KMS-11 (cell line): ENCODE measurements around the gene CNTNAP5.

ENCODE experiments used
- H2AFZ ChIP-seq: fragments of 200-600 bp; sonication (generic); 2 replicates; pipeline ENCODE4 v1.6.1; 2016; ENCODE audit warnings: antibody characterized with exemption, mixed run types, low read depth
- H3K27ac ChIP-seq: fragments of 200-600 bp; sonication (generic); 2 replicates; pipeline ENCODE4 v1.6.1; 2016; ENCODE audit warnings: mild to moderate bottlenecking, mixed run types
- H3K27me3 ChIP-seq: fragments of 200-600 bp; sonication (generic); 2 replicates; pipeline ENCODE4 v1.6.1; 2017; ENCODE audit warnings: mild to moderate bottlenecking, low read depth, mixed run types, moderate library complexity; ENCODE audit not compliant: insufficient read depth
- H3K36me3 ChIP-seq: fragments of 200-600 bp; sonication (generic); 2 replicates; pipeline ENCODE4 v1.6.1; 2017; ENCODE audit warnings: mild to moderate bottlenecking, mixed run types; ENCODE audit not compliant: insufficient read depth
- H3K4me1 ChIP-seq: fragments of 200-600 bp; sonication (generic); 2 replicates; pipeline ENCODE4 v1.6.1; 2016; ENCODE audit warnings: mild to moderate bottlenecking, low read depth, mixed run types; ENCODE audit not compliant: poor library complexity, severe bottlenecking
- H3K4me2 ChIP-seq: fragments of 200-600 bp; sonication (generic); 2 replicates; pipeline ENCODE4 v1.7.0; 2016; ENCODE audit warnings: mild to moderate bottlenecking, mixed run types
- H3K4me3 ChIP-seq: fragments of 200-600 bp; sonication (generic); IDR thresholded peaks from 2 replicates; pipeline ENCODE4 v1.6.1; 2017; ENCODE audit warnings: low read depth, low read length, mixed read lengths; ENCODE audit not compliant: insufficient read depth
- H3K79me2 ChIP-seq: fragments of 200-600 bp; sonication (generic); 2 replicates; pipeline ENCODE4 v1.6.1; 2016; ENCODE audit warnings: low read depth, mixed run types; ENCODE audit not compliant: insufficient read depth
- H3K9ac ChIP-seq: fragments of 200-600 bp; sonication (generic); 2 replicates; pipeline ENCODE4 v1.6.1; 2016; ENCODE audit warnings: mild to moderate bottlenecking, mixed run types
- H4K20me1 ChIP-seq: fragments of 200-600 bp; sonication (generic); 2 replicates; pipeline ENCODE4 v1.6.1; 2016; ENCODE audit warnings: mild to moderate bottlenecking, mixed run types; ENCODE audit not compliant: insufficient read depth
- CTCF ChIP-seq: fragments of 200-600 bp; sonication (generic); conservative IDR thresholded peaks from 2 replicates; pipeline ENCODE4 v1.6.1; 2017; ENCODE audit warnings: low read depth, mild to moderate bottlenecking, antibody characterized with exemption, low read length, moderate library complexity, mixed read lengths

The CNTNAP5 gene

DNA sequence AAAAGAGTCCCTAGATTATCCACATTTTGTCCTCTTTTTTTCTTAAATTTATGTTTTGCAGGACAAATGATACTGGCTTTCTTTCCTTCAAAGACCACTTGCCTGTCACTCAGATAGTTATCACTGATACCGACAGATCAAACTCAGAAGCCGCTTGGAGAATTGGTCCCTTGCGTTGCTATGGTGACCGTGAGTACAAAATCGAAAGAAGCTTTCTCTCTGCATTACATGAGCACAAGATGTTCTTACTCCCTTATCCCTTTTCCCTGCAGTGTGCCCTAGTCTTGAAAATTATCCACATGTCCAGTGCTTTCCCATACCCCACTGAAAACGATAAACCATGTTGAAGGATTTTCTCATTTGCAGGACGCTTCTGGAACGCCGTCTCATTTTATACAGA lies 738.5 kb downstream of the CNTNAP5 start:
- Histone ChIP-seq H4K20me1 (no peaks in the 10 kb centered on the region), H3K4me3 (no peak overlapping the region), H2AFZ (no peak overlapping the region), H3K4me1 (no peaks in the 10 kb centered on the region), H3K36me3 (no peaks in the 10 kb centered on the region), H3K4me2 (no peak overlapping the region), H3K27ac (no peak overlapping the region), H3K27me3 (no peaks in the 10 kb centered on the region), H3K9ac (no peak overlapping the region), H3K79me2 (no peaks in the 10 kb centered on the region)
- no peak for TF ChIP-seq CTCF

DNA sequence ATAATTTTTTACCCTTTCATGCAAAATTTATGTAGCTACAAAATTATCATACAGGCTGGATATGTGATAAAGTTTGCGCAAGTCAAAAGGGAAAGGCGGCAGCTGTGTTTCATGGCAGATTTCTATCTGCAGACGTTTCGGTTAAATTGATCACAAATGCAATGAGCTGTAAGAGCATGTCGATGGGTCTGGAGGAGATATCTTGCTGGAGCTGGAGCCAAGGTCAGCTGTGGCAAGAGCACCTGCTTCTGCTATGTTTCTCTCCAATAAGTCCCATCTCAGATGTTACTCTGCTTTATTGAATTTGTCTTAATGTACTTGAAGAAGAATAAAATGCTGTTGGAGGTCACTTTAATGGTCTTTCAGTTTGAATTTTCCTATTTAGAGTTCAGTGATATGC lies 749.7 kb downstream of the CNTNAP5 start:
- H2AFZ ChIP-seq: no peak overlapping the region

GRCh38 chr2:124776332-124776731 lies 751.2 kb downstream of the CNTNAP5 start:
- no peaks in the 10 kb centered on the region for H3K4me1 ChIP-seq

More for the DNA sequence above, 749.7 kb downstream of the CNTNAP5 start:
- Histone ChIP-seq H3K27ac (no peak overlapping the region), H3K9ac (no peak overlapping the region), H3K4me3 (no peak overlapping the region), H4K20me1 (no peaks in the 10 kb centered on the region), H3K4me2 (no peak overlapping the region), H3K79me2 (no peaks in the 10 kb centered on the region), H3K4me1 (no peaks in the 10 kb centered on the region), H3K27me3 (no peaks in the 10 kb centered on the region), H3K36me3 (no peaks in the 10 kb centered on the region)
- TF ChIP-seq CTCF: no peak

GRCh38 chr2:124778076-124778475 lies 753.0 kb downstream of the CNTNAP5 start:
- no peak overlapping the region for H3K27ac ChIP-seq

More at GRCh38 chr2:124776332-124776731, 751.2 kb downstream of the CNTNAP5 start:
- Histone ChIP-seq H3K4me3 (no peak overlapping the region), H3K36me3 (no peaks in the 10 kb centered on the region), H3K9ac (no peak overlapping the region), H2AFZ (no peak overlapping the region), H3K27me3 (no peaks in the 10 kb centered on the region), H3K79me2 (no peaks in the 10 kb centered on the region), H3K4me2 (no peak overlapping the region), H4K20me1 (no peaks in the 10 kb centered on the region), H3K27ac (no peak overlapping the region)
- TF ChIP-seq CTCF: no peak

More at GRCh38 chr2:124778076-124778475, 753.0 kb downstream of the CNTNAP5 start:
- no peak overlapping the region for H3K4me2 ChIP-seq
- no peak overlapping the region for H3K9ac ChIP-seq
- no peaks in the 10 kb centered on the region for H3K36me3 ChIP-seq
- H3K27me3 ChIP-seq: no peaks in the 10 kb centered on the region
- no peak overlapping the region for H2AFZ ChIP-seq
- H3K4me1 ChIP-seq: no peaks in the 10 kb centered on the region
- no peaks in the 10 kb centered on the region for H3K79me2 ChIP-seq
- H3K4me3 ChIP-seq: no peak overlapping the region
- TF ChIP-seq CTCF: no peak
- no peaks in the 10 kb centered on the region for H4K20me1 ChIP-seq
